Measurements from ENCODE around the gene PSMC3IP.
"Not testable (repeated sequence)": the region's sequence is repeated elsewhere in the genome, so short reads cannot be mapped to it uniquely, and the experiment has no call there.

PSMC3IP gene

GRCh38 chr17:42561897-42562387, 15.6 kb downstream of the PSMC3IP start, which contains the start of gene COASY:
Gene COASY (plus strand): TSS chr17:42562148. CDS start chr17:42562623, 475 bp downstream.
- peak; percentile 87 for DNase-seq (ENCODE audit: low read depth, low spot score)

DNA sequence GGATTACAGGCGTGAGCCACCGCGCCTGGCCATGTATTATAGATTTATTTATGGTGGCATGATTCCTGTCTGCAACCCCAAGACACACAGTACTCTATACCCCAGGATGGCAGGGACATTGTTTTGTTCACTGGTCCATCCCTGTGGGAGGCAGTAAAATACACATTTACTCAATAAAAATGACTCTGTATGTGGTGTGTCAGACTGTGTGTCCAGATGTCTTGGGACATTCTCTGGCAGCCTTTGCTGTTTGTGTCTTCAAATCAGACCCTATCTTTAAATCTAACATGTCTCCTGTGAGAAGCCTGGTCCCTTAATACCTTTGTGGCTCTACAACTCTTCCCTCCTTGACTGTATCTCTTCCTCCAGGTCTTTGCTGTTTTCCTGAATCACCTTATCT, 17.3 kb downstream of the PSMC3IP start:
- no peak for DNase-seq (ENCODE audit: low read depth, low spot score)

DNA sequence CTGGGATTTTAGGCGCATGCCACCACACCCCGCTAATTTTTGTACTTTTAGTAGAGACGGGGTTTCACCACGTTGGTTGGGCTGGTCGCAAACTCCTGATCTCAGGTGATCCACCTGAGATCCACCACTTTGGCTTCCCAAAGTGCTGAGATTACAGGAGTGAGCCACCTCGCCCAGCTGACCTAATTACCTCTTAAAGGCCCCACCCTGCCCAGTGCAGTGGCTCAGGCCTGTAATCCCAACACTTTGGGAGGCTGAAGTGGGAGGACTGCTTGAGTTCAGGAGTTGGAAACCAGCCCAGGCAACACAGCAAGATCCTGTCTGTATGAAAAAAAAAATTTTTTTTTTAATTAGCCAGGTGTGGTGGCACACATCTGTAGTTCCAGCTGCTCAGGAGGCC, 18.5 kb downstream of the PSMC3IP start:
- DNase-seq (ENCODE audit: low read depth, low spot score) = no peak

DNA sequence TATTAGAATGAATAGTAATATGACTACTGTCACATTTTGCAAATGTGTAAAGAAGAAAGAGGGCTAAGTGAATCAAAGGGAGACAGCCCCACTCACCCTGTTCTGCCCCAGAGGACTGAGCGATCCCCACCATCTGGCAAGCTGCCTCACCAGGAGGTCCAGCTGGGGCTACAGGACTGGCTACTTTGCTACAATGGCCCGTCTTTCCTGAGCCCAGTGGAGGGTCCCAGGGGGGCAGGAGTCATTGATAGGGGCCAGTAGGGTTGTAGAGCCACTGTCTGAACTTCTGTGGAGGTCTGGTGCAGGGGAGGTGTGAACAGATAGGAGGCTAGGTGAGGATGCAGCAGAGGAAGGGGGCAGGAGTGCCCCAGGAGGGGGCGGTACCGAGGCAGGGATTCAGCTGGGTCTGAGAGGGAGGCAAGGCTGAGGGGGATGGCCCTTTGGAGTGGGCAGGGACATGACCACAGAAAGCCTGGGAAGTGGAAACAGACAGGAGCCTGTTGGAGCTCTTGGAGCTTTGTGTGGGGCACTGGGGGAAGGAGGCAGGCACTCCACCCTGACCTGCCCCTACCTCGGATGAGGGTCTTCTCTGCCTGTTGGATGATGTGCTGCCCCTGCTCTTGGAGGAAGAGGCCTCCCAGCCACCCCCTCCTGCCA, 21.4 kb downstream of the PSMC3IP start:
- not testable (repeated sequence) for DNase-seq (ENCODE audit: low read depth, low spot score)

- DNase-seq (ENCODE audit: low read depth, low spot score) = no peak
Observed at GRCh38 chr17:42555122-42555622, 22.4 kb downstream of the PSMC3IP start.

GRCh38 chr17:42554250-42555121, 23.0 kb downstream of the PSMC3IP start:
- peak; percentile 63 for DNase-seq (ENCODE audit: low read depth, low spot score)

DNA sequence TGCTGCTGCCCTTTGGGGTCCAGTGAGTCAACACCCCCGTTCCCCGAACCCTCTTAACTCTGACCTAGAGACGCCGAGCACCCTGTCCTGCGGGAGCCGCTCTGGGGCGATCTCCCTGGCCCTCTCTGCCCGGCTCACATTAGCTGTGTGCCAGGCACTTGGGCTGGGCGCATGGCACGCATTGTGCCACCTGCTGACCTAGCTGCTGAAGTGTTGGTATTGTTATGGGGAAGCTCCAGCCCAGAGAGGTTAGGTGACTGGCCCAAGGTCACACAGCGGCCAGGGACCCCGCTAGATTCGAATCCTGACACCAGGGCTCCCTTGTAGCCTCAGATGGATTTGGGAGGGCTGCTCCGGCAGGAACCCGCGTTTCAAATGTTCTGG, 23.7 kb downstream of the PSMC3IP start:
- no peak for DNase-seq (ENCODE audit: low read depth, low spot score)

- no peak for DNase-seq (ENCODE audit: low read depth, low spot score)
Observed at GRCh38 chr17:42553161-42553818, 24.2 kb downstream of the PSMC3IP start.

DNA sequence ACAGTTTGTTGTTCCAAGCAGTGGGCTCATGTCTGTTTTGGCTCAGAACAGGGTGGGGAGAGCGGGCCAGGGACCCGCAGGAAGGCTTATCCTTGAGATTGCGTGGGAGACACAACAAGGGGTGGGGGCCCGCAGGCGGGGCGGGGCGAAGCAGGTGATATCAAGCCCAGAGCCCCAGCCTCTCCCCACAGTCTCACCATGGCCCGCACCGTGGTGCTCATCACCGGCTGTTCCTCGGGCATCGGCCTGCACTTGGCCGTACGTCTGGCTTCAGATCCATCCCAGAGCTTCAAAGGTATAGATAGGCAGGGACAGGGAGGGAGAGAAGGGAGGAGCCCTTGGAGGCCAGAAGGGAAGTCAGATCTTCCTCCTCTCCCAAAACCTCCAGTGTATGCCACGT, 24.8 kb downstream of the PSMC3IP start, which contains the start of gene HSD17B1:
Gene HSD17B1 (plus strand): TSS at position 188 of the 400 bp plus-strand sequence. CDS start 11 bp downstream, at position 199.
- not testable (repeated sequence) for DNase-seq (ENCODE audit: low read depth, low spot score)

GRCh38 chr17:42548993-42549755, 28.4 kb downstream of the PSMC3IP start:
- DNase-seq (ENCODE audit: low read depth, low spot score) = no peak

GRCh38 chr17:42548070-42548837, 29.3 kb downstream of the PSMC3IP start:
- no peak for DNase-seq (ENCODE audit: low read depth, low spot score)

- DNase-seq (ENCODE audit: low read depth, low spot score) = no peak
Observed at GRCh38 chr17:42547698-42548069, 29.8 kb downstream of the PSMC3IP start.

DNA sequence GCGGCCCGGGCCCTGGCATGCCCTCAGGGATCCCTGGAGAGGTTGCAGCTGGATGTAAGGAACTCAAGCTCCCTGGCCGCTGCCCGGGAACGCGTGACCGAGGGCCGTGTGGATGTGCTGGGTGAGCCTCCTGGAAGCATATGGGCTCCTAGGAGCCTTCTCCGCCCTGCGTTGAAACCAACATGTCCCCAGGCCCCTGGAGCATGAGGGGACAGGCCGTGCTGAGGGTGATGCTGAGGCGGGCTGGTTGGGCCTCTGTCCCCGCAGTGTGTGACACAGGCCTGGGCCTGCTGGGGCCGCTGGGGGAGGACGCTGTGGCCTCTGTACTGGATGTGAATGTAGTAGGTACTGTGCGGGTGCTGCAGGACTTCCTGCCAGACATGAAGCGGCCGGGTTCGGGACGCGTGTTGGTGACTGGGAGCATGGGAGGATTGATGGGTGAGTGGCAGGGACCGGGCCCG, 30.5 kb downstream of the PSMC3IP start:
- no peak for DNase-seq (ENCODE audit: low read depth, low spot score)

GRCh38 chr17:42545755-42546505, 31.6 kb downstream of the PSMC3IP start:
- DNase-seq (ENCODE audit: low read depth, low spot score) = not testable (repeated sequence)

DNA sequence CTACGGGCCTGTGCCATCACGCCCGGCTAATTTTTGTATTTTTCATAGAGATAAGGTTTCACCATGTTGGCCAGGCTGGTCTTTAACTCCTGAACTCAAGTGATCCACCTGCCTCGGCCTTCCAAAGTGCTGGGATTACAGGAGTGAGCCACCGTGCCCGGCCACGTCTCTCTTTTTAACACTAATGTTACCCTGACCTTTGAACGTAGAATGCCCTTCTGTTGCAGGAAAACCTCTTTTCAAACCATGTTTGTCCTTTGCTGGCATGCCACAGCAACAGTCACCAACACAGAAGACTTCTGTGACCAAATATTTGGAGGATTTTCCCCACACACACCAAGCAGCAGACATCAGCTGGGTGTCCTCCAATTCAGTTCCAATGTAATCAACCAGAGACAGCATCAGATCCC, 32.6 kb downstream of the PSMC3IP start:
- DNase-seq (ENCODE audit: low read depth, low spot score) = no peak

DNA sequence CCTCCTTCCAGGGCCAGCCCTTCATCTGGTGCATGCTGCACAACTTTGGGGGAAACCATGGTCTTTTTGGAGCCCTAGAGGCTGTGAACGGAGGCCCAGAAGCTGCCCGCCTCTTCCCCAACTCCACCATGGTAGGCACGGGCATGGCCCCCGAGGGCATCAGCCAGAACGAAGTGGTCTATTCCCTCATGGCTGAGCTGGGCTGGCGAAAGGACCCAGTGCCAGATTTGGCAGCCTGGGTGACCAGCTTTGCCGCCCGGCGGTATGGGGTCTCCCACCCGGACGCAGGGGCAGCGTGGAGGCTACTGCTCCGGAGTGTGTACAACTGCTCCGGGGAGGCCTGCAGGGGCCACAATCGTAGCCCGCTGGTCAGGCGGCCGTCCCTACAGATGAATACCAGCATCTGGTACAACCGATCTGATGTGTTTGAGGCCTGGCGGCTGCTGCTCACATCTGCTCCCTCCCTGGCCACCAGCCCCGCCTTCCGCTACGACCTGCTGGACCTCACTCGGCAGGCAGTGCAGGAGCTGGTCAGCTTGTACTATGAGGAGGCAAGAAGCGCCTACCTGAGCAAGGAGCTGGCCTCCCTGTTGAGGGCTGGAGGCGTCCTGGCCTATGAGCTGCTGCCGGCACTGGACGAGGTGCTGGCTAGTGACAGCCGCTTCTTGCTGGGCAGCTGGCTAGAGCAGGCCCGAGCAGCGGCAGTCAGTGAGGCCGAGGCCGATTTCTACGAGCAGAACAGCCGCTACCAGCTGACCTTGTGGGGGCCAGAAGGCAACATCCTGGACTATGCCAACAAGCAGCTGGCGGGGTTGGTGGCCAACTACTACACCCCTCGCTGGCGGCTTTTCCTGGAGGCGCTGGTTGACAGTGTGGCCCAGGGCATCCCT, 34.1 kb downstream of the PSMC3IP start:
- no peak for DNase-seq (ENCODE audit: low read depth, low spot score)

DNA sequence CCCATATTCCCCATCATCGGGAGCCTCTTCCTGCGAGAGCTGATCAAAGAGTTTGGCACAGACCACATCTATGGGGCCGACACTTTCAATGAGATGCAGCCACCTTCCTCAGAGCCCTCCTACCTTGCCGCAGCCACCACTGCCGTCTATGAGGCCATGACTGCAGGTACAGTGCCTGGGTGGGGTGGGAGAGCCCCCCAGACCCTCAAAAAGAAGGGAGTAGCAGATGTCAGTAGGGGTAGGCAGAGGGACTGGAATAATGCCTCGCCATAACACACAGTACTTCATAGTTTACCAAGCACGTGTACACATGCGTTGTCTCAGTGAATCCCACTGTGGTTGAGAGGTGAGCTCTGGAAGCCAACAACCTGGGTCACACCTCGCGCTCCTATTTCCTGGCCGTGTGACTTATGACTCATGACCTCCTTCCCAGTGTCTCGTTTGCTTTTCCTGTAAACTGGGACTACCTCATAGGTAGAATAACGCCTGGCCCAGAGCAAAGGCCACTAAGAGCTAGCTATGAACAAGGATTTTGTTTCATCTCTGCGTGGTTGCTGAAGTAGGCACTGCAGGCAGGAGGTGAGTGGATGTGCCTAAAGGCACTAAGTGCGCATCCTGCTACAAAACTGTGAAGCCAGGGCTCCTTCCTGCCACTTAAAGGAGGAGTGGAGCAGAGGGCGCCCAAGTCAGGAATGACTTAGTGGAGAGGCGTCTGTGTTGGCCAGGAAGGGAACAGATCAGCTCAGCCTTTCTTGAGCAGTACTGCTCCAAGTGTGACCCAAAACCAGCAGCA, 36.3 kb downstream of the PSMC3IP start:
- no peak for DNase-seq (ENCODE audit: low read depth, low spot score)

DNA sequence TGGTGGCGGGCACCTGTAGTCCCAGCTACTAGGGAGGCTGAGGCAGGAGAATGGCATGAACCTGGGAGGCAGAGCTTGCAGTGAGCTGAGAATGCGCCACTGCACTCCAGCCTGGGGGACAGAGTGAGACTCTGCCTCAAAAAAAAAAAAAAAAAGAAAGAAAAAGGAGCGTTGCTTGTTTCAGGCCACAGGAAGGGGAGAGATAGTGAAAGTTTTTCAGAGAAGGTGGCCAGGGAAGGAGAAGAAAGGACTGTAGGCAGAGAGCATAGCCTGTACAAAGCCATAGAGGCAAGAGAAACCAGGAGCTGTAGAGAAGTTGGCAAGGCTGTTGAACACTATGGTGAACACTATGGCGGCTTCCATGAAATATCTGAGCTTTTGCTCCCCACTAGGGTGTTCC, 37.0 kb downstream of the PSMC3IP start:
- not testable (repeated sequence) for DNase-seq (ENCODE audit: low read depth, low spot score)

Data from brain pericyte (primary cell).